ENCODE results near the gene NODAL.
"Not testable (repeated sequence)": the region's sequence is repeated elsewhere in the genome, so short reads cannot be mapped to it uniquely, and the experiment has no call there.

NODAL gene

GRCh38 chr10:70441161-70441894 lies at the start of gene NODAL:
NODAL (minus strand) TSS chr10:70441681; CDS start chr10:70441667, 14 bp downstream.
- no peak for DNase-seq (ENCODE audit: low spot score)

DNA sequence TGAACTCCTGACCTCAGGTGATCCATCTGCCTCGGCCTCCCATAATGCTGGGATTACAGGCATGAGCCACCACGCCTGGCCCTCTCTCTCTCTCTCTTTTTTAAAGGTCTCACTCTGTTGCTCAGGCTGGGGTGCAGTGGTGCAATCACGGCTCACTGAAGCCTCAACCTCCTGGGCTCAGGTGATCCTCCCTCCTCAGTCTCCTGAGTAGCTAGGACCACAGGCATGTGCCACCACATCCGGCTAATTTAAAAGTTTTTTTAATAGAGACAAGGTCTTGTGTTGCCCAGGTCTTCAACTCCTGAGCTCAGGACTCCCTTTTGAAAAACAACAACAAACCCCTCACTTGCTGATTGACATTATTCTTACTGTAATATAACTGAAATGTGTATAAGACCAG lies 48.7 kb upstream of the NODAL start:
- no peak for DNase-seq (ENCODE audit: low spot score)

GRCh38 chr10:70487824-70488223 lies 46.3 kb upstream of the NODAL start:
- no peak for DNase-seq (ENCODE audit: low spot score)

DNA sequence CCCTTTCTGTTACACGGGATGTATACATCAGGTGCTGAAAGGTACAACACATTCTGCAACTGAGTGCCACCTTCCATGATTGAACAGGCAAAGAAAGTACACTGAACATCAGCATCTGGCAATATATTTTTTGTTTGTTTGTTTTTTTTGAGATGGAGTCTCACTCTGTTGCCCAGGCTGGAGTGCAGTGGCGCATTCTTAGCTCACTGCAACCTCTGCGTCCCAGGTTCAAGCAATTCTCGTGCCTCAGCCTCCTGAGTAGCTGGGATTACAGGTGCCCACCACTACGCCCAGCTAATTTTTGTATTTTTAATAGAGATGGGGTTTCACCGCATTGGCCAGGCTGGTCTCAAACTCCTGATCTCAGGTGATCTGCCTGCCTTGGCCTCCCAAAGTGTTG lies 42.4 kb upstream of the NODAL start:
- DNase-seq (ENCODE audit: low spot score), result not testable (repeated sequence)

- no peak for DNase-seq (ENCODE audit: low spot score)
Measured at GRCh38 chr10:70482982-70483760, 41.7 kb upstream of the NODAL start.

GRCh38 chr10:70481831-70482530 lies 40.5 kb upstream of the NODAL start:
- DNase-seq (ENCODE audit: low spot score), result peak; percentile 62

DNA sequence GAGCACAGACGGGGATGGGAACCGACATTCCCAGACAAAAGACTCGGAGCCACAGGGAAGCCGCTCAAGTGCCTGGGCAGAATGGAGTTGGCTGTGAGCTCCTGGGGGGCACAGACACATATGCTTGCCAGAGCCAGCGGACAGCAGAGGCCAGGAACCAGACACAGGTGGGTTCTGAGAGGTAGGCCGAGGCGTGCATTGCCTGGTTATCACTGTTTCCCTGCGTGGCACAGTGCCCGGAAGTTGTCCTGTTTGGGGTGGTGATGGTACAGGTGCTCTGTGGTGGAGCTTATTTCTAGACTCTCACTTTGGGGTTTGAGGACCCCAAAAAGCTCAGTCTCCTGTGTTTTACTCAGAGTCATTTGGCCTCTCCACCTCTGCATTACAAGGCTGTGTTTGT lies 39.6 kb upstream of the NODAL start:
- no peak for DNase-seq (ENCODE audit: low spot score)

- no peak for DNase-seq (ENCODE audit: low spot score)
Measured at GRCh38 chr10:70480239-70480861, 38.9 kb upstream of the NODAL start.

DNA sequence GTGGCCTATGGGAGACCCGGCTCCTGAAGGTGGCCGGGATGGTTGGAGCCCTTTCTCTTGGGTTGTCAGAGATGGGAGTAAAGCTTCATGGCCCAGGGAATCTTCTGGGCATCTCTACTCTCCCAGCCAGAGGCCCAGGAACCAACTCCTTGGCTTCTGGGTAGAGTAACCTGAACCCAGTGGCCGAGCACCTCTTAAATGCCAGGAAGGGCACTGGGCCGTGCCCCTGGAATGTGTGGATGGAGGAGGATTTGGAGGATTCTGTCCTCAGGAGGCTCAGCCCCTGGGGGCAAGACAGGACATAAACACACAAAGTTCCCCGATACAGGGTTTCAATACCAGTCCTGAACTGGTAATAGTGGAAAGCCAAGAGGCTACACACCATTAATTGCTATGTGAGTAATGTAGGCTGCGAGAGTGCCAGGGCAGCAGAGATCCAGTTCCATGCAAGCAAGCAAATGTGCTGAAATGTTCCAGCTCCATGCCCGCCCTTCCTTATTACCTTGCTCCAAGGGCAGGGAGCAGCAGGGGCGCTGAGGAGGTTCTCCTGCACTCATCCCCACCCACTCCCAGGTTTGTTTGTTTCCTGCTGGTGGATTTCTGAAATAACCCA lies 38.3 kb upstream of the NODAL start:
- no peak for DNase-seq (ENCODE audit: low spot score)

- DNase-seq (ENCODE audit: low spot score), result no peak
Measured at GRCh38 chr10:70479165-70479581, 37.7 kb upstream of the NODAL start.

DNA sequence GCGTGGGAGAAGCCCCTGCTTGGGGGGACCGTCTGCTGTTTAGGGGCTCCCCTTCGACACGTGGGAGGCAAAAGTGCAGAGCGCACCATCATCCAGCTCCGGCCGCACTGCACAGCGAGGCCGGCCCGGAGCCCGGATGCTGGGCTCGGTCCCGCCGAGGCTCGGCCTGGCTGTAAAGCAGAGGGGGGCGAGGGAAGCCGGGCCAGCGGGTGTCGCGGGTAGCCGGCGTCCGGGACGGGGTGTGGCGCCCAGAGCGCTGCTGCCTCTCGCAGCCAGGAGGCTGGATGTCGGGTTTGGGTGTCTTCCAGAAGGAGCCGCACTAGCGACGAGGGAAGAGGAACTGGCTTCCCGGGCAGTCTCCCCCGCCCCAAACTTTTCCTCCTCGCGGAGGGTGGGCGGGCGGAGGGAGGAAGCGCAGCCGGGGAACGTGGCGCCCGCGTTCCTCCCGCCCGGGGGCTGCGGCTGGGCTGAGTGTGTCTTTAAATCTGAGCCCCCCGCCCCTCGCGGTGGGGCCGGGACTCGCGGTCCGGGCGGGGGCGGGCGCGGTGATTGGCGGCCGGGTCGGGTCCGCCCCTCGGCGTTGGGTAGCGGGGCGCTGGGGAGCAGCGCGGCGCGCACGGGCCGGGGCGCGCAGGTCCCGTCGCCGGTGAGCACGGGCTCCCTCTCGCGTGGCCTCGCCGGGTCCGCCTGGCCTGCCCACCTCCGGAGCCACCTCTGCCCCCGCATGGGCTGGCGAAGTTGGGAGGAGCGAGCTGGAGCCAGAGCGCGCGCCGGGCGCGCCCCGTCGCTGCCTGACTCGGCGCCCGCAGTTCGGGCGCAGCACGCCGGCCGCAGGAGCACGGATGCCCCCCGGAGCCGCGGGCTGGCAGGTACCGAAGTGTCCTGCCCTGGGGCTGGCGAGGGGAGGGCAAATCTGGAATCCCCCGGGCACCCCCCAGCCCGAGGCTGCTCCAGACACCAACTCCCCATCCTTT lies 37.0 kb upstream of the NODAL start, which contains the start of gene PALD1:
Gene PALD1, plus strand, starts transcription at position 577 of the 974 bp plus-strand sequence. CDS start 47,185 bp downstream, outside the sequence.
- peak; percentile 61 for DNase-seq (ENCODE audit: low spot score)

- no peak for DNase-seq (ENCODE audit: low spot score)
Measured at GRCh38 chr10:70477661-70478162, 36.2 kb upstream of the NODAL start.

- DNase-seq (ENCODE audit: low spot score), result no peak
Measured at GRCh38 chr10:70476249-70477035, 35.0 kb upstream of the NODAL start.

- no peak for DNase-seq (ENCODE audit: low spot score)
Measured at GRCh38 chr10:70475661-70476060, 34.2 kb upstream of the NODAL start.

DNA sequence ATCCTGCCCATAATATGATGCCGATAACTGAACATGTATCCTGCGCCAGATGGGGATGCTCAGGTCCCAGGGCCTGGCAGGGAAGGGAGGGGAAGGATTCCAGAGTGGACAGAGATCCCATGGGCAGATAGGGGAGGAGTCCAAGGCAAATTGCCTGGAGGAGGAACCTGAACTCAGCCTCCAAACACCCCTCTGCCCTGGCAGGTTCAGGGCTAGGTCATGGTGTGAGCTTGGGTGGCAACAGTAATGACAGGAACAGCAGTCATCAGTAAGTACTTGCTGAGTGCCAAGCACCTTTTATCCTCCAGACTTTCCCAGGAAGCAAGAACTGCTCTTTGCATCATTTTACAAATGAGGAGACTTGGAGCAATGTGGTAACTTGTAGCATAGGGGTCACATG lies 33.3 kb upstream of the NODAL start:
- no peak for DNase-seq (ENCODE audit: low spot score)

GRCh38 chr10:70472799-70473454 lies 31.4 kb upstream of the NODAL start:
- no peak for DNase-seq (ENCODE audit: low spot score)

DNA sequence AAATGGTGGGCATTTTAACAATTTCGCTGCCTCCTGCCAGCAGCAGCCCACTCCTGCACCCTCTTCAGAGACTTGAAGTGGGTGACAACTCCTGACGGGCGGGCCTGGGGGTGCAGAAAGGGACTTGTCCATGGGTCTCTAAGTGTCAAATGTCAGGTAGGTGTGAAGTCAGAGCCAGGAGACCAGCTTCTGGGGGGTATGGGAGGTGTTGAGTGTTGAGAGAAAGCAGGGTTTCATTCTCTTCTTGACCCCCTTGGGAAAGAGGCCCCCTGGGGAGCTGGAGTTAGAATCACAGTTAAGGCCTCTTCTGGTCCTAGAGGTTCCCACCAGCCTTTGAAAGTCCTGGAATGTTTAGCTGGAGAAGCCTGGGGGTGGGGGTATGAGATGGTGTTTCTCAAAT lies 25.5 kb upstream of the NODAL start:
- DNase-seq (ENCODE audit: low spot score), result no peak

- no peak for DNase-seq (ENCODE audit: low spot score)
Measured at GRCh38 chr10:70465832-70466231, 24.4 kb upstream of the NODAL start.

- DNase-seq (ENCODE audit: low spot score), result no peak
Measured at GRCh38 chr10:70465278-70465677, 23.8 kb upstream of the NODAL start.
